ENCODE results near the gene RANGAP1.

Gene RANGAP1

DNA sequence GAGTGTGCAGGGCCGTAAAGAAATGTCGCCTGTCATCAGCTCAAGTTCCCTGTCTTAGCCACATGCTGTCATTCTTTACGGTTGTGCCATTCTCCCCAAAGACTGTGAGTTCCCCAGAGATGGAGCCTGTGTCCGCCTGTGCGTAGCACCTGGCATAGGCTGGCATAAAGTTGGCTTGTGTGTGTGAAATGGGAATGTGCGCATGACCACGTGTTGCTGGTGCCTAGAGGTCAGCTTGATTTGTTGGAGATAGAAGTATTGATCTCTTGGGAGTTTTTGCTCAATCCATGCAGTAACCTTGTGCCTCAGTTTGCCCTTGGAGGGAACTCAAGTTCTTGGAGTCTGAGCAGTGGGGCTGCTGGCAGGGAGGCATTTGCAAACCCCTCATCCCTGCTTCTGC lies 54.6 kb downstream of the RANGAP1 start:
- DNase-seq, result no peak

DNA sequence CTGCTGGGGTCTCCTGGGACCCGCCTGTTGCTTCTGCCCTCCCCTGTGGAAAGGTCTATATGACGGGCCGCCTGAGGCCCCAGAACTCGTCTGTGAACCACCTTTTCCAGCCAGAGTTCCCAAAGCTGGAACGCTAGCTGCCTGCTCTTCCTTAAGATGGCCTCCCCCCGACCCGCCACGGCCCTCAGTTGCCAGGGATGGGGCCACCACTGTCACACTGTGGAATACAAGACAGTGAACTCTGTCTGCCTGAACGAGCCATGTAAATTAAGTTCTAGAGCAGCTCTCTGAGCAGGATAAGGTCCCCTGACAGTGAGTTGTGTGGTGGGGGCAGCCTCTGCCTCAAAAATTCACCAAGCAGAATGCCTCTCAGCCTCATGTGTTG lies 55.6 kb downstream of the RANGAP1 start:
- no peak for DNase-seq

- DNase-seq, result no peak
Measured at GRCh38 chr22:41229730-41230400, 56.1 kb downstream of the RANGAP1 start.

DNA sequence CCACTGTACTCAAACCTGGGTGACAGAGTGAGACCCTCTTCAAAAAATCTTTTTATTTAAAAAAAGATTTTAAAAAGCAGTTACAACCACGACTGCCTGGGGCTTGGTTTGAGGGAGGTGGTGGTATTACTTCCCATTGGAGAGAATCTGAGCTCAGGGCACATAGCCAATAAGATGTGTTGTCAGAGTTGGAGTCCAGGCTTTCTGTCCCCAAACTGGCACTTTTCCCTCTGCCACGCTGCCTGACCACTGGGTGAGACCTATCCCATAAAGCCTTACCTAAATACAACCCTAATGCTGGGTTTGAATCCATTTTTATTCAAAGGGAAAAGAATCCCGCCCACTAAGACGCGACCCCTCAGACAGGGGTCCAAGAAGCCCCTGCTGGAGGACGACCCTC lies 56.8 kb downstream of the RANGAP1 start:
- no peak for DNase-seq

DNA sequence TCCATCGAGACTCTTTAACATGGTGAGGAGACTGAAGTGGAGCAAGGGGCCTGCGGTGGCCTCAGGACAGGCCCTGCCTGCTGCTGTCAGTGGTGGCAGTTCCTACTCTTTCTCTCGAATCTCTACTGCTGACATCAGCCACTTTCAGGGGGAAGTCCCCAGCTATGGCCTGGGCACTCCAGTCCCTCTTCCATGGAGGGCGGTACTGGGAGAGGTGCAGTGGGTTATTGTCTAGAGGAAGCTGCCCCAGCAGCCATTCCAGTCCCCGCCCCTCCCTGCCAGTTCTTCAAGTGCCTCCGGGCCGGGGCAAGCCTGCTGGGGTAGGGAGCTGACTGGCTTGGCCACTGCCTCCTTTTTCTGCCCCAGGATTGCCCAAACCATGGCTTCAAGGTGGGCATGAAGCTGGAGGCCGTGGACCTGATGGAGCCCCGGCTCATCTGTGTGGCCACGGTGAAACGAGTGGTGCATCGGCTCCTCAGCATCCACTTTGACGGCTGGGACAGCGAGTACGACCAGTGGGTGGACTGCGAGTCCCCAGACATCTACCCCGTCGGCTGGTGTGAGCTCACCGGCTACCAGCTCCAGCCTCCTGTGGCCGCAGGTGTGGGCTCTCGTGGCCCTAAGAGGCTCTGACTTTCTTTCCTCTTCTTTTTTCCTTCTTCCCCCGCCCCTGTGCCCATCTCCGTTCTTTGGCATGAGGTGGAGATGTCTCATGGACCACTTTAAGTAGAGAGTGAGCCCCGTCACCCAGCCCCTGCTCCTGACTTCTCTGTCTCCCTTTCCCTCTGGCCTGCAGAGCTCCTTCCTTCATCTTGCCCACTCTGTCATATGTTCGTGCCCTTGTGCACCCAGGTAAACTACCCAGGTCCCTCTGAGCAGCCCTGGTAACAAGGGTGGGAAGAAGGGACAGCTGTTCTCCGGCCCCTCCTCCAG lies 59.0 kb downstream of the RANGAP1 start:
- no peak for DNase-seq

DNA sequence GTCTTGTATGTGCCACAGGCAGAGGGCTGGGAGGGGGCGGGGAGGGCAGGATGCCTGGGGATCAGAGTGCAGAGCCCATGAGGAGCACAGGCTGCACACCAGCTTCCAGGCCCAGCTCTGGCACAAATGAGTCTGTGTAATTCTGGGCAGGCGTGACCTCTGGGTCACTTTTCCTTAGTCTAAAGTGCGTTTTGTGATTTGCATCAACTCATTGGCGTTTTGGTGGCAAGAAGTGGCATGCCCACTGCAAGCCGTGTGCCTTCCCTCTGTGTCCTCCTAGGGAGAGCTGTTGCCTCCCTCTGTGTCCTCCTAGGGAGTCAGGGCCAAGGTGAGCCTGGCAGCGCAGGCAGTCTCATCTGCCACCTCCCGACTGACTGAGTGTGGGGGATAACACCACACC lies 62.5 kb downstream of the RANGAP1 start:
- no peak for DNase-seq

DNA sequence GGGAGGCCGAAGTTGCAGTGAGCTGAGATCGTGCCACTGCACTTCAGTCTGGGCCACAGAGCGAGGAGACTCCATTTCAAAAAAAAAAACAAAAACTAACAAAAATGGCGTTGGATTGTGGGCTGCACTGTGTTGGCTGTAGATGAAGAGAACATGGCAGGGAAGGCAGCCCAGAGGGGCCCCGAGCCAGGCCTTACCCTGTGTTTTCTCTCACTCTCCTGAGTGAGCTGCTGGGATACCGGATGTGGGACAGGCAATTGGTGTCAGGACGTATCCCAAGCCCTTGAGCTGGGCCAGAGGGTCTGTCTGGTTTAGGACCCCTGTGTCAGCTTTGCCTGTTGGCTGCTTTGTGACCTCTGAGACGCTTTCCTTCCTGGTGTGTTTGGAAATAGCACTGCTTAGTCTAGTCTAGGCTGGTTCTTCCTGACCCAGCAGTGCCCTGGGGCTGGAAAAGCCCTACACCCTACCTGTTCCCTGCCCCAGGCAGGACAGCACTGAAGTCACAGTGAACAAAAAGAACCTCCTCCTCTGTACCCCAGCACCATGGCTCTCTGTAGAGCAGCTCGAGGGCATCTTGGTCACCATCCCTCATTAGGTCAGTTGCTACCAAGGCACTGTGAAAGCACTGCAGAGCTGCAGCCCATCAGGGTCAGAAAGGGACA lies 63.0 kb downstream of the RANGAP1 start:
- DNase-seq, result no peak

DNA sequence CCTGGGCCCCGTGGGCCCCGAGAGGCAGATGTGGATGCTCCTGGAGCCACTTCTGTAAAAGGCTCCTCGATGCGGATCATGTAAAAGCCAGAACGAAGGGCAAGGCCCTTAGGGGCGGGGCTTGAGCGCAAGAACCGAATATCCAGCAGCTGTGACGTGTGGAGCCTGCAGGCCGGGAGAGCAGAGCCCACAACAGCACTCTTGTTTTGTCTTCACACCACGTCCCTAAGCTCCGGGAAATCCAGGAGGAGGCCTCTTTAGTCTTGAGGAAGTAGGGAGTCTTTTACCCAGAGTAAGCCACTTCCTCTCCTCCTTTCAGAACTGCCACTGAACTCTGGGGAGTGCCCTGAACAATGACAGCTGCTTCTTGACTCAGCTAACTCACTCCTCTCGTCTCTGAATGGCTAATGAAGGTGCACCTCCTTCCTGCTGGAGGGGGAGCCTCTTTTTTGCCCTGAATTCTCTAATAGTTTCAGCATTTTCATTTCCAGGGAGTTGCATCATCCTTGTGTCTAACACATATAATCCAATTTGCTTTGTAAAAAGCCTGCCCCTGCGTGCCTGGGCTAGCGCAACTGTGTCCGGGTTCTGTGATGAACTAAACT lies 68.3 kb downstream of the RANGAP1 start:
- peak; percentile 74 for DNase-seq

DNA sequence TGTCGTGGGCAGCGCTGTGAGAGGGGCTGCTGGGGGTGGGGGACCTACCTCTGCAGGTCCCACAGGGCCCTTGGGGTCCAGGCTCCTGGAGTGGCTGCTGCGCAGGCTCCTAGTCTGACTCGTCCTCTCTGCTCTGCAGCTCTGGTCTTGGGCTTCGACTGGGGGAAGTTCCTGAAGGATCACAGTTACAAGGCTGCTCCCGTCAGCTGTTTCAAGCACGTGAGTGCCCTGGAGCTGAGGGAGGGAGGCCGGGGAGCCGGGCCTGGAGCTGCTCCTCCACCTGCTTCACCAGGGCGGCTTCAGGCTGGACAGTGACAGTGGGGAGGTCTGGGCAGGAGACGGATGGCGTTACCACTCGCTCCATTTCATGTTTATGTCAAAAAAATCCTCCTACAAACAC lies 69.0 kb downstream of the RANGAP1 start:
- no peak for DNase-seq

DNA sequence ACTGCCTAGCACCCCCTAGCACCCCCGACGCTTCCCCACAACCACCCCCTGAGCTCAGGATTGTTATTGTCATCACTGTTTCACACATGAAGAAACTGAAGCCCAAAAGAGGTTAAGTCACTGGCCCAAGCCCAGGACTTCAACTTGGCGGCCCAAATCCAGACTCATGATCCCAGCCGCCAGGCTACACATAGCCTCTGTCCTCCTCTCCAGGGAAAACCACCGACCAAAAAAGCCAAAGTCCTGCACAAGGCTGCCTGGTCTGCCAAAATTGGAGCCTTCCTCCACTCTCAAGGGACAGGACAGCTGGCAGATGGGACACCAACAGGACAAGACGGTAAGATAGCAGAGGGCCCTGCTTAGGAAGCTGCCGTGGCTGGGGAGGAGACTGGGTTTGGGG lies 70.1 kb downstream of the RANGAP1 start:
- DNase-seq, result no peak

DNA sequence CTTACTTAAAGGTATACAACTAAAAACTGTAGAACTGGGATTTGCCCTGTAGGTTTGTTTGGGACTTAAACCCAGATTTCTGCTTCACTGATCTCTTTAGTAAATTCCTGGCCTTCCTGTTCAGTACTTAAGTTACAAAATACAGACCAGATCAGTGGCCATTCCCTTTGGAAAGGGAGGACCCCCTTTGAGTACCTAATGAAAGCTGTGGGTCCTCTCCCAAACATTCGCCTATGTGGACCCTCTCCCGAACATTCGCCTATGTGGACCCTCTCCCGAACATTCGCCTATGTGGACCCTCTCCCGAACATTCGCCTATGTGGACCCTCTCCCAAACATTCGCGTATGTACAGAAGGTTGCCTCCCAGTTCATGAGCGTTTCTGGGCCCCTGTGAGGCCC lies 70.6 kb downstream of the RANGAP1 start:
- DNase-seq, result no peak

GRCh38 chr22:41206719-41207118 lies 79.3 kb downstream of the RANGAP1 start:
- no peak for DNase-seq

DNA sequence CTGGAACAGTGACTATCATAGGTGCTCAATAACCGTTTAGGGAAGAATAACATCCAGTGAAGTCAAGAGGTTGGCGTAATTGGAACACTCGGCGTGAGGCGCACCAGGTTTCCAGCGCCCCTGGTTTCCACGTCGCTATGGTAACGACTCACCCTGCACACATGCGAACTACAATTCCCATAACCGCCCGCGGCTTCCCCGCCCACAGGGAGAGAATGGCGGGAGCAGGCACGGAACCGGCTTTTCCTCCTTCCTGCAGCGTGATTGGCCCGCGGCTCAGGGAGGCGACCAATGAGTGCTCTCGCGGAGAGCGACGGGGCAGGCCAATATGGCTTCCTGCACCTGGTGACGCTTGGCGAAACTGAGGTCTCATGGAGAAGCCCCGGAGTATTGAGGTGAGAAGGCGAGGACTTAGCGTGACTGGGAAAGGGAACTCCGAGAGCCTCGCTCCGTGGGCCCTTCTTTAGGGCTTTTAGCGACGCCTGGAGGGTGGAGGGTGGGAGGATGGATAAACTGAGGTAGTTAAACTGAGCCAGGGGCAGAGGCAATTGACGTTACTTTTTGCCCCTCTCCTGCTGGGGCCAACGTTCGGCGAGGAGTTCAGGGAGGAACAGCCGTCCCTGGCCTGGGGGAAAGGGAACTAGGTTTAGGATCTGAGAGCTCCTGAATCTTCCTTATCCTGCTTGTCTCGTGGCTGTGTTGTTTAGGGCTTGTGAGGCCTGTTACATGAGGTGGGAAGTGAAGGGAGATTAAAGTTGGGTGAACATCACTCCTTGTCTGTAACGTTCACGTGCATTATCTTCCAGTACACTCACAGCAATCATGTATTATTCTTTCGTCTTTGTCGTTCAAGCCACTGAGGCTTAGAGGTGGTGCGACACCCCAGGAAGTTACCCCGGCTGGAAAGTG lies 80.7 kb downstream of the RANGAP1 start, which contains the start of gene L3MBTL2:
L3MBTL2 (plus strand) TSS at position 321 of the 909 bp plus-strand sequence; CDS start at position 372, 51 bp downstream.
- peak; percentile 100 for DNase-seq

DNA sequence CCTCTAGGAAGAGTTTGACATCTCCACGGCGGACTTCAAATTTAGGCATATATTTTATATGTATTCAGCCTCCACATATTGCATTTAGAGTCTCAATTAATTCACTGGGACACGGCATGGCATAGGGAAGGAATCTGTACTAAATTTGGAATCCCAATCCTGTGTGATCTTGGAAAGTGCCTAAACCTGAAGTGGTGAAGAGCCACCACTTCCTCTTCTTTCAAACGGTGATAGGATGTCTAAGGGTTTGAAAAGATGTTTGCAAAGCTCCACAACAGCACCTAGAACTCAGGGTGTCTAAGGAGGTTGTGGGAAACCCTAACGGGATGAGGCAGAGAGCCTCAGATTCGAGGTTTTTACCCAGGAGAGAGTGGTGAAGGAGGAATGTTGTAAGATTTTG lies 81.9 kb downstream of the RANGAP1 start:
- no peak for DNase-seq

- no peak for DNase-seq
Measured at GRCh38 chr22:41203118-41203517, 82.9 kb downstream of the RANGAP1 start.

GRCh38 chr22:41201141-41201540 lies 84.8 kb downstream of the RANGAP1 start:
- no peak for DNase-seq

- peak; percentile 61 for DNase-seq
Measured at GRCh38 chr22:41198027-41198580, 87.9 kb downstream of the RANGAP1 start.

GRCh38 chr22:41197038-41197972 lies 88.7 kb downstream of the RANGAP1 start:
- DNase-seq, result peak; percentile 82

All from activated CD4-positive, alpha-beta T cell treated with anti-CD3 and anti-CD28 coated beads, Interleukin-10, Interleukin-2, amounts not matched to agents 100 ng/mL and 50 ng/mL, durations not matched to agents 16 hours and 8 hours (primary cell).